MV-4-11 (cell line): ENCODE results near the gene RMP24.
"Not testable (repeated sequence)": the region's sequence is repeated elsewhere in the genome, so short reads cannot be mapped to it uniquely, and the experiment has no call there.

Source experiments
- DNase-seq: peaks from one replicate; lab custom pipeline; 2025; lab: John Stamatoyannopoulos, UW

The RMP24 gene

DNA sequence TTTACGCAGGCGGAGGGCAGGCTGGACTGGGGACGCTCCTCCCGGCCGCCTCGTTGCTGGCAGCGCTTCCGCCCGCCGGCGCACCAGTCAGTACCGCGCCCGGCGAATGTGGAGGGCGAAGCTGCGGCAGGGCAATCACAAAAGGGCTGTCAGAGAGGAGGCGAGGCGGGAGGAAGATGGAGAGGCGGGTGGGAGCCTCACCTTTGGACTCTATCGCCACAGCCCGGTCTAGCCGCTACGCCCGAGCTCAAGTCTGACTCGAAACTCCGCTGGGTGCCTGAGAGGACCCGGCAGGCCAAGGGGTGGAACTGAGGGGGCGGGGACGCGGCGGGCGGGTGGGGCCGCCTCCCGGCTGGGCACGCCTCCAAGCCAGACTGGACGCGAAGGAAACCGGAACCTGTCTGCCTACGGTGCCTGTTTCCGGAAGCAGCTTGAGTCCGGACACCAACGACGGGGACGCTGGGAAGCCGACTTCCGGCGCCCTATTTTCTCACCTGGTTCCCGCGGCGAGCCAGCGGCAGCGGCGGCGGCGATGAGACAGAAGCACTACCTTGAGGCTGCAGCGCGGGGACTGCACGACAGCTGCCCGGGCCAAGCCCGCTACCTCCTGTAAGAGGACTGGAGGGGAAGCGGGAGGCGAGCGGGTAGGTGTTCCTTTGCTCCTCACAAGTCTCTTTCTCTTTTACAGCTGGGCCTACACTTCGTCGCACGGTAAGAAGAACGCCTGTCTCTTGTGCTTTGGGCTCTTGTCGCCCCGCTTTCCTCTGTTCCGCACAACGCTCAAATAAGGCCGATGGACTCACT is at the start of gene RMP24:
Gene RMP24 (plus strand): TSS at position 483 of the 804 bp plus-strand sequence.
- DNase-seq = peak; percentile 88

DNA sequence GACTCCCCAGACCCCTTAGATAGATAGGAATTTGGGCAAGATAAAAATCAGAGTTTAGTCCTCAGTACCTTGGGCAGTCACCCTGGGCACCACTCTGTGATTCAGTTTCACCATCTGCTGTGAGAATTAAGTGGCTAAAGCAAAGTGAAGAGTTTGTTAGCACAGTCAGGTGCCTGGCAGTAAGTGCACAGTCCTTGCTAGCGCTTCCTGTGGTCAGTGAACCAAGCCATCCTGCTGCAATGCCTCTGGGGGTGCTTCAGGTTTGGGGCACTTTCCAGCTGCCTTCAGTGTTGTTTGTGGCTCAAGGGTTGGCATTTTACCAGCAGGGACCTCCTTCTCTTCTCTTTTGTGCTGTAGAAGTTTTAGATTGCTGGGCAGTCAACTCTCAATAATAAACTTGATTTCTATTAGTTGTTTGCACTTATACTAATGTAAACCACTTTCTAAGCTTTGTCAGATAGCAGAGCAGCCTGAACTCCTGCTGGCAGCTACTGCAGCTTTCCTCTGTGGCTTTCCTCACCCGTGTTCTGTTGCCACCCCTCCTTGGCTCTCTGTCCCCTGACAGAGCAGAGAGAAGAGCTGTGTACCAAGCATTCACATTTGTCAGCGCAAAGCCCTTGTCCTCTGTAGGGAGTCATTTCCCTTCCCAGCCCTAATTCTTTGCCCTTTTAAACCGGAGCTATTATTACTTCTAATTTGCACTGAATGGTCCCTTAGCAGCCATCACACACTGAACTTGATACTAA is 48.4 kb upstream of the RMP24 start:
- no peak for DNase-seq

DNA sequence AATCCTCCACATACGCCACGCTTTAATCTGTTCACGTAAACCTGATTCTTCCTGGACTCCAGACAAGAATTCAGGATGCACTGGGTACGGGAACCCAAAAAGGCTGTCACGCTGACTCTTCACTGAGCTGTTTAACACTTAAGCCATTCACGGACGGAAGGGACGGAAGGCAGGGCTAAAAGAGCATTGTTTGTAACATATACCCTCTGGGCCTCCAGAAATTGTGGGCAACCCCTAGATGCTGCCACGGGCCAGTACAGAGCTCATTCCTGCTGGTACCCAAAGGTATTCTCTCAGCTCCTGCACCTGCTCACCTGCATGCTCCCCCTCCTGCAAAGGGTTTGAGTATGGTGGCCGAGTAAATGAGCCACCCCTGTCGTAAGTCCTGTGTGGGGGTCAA is 45.6 kb upstream of the RMP24 start:
- DNase-seq = no peak

DNA sequence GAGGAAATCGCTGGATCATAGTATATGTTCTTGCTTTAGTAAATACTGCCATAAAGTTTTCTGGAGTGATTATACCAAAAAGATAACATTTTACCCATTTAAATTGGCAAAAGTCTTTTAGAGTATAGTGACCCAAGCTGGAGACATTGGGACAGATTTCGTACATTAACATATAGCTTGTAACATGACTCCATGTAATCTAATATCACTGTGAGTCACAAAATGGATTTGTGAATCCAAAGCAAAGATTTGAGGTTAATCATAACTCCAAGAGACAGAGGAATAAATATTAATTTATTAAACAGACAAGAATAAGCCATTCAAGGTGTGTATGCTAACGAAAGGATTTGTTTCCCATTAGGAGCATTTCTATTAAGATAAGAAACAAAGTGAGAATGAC is 45.0 kb upstream of the RMP24 start:
- DNase-seq = no peak

DNA sequence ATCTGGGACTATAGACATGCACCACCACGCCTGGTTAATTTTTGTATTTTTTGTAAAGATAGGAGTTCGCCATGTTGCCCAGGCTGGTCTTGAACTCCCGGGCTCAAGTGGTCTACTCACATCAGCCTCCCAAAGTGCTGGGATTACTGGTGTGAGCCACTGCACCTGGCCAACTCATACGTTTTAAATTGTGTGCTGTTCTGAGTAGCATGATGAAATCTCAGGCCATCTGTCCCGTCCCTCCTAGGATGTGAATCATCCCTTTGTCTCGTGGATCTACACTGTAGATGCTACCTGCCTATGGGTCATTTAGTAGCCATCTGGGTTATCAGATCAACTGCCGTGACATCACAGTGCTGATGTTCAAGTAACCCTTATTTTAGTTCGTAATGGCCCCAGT is 38.5 kb upstream of the RMP24 start:
- DNase-seq = no peak

DNA sequence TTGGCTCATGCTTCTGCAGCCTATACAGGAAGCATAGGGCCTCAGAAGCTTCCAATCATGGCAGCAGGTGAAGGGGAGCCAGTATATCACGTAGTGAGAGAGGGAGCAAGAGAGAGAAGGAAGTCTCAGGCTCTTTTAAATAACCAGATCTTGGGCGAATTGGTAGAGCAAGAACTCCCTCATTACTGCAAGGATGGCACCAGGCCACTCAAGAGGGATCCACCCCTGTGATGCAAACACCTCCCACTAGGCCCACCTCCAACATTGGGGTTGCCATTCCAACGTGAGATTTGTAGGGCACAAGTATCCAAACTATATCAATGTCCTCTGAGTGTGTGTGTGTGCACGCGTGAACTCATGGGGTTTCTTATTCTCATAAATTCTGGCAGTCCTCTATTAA is 37.6 kb upstream of the RMP24 start:
- no peak for DNase-seq

DNA sequence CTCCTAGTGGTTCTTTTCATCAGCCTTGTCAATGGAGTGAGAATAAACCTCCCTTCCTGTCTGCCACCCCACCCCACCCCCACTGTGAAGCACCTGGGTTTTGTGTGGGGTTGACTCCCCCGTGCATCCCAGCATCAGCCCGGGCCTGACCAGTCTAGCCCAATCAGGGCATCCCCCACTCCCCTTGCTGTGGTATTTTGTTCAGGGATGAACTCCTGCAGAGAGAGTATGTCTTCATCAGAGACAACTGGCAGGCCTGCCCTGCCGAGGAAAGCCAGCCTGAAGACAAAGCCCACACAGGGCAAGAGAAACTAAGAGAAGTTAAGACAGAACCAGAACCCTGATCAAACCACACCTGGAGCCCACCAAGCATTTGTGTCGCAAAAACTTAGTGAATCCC is 36.7 kb upstream of the RMP24 start:
- no peak for DNase-seq

DNA sequence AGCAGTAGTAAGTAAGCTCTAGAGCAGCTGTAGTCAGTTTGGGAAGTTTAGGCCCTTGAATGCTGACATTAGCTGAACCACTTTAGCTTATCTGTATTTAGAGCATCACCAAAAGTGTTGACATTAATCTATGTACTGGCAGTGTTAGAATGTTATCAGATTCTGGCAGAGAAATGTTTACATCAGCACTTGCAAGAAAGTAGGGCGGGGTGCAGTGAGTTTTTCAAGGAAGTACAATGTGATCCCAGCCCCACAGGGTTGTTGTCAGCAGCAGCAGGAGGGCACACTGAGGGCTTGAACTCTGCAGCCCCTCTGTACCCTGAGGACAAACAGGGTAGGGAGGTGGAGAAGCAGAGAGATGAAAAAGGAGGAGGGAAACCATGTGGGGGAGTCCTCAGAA is 35.5 kb upstream of the RMP24 start:
- DNase-seq = no peak

DNA sequence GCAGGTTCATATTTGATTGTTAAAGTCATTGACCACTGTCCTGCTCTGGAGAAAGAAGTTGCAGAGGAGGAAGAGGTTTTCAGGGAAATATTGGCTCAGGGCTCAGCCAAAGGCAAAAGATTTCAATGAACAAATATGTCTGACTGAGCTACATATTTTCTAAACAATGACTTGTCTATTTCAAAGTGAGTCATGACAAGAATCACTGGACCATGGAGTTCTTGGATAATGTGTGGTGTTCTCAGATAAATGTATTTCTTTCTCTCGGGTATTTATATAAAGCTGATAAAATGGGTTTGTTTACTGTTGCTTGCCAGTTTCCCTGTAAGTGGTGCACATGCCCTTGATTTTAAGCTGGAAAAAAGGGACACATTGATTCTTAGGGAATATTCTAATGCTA is 34.3 kb upstream of the RMP24 start:
- no peak for DNase-seq

DNA sequence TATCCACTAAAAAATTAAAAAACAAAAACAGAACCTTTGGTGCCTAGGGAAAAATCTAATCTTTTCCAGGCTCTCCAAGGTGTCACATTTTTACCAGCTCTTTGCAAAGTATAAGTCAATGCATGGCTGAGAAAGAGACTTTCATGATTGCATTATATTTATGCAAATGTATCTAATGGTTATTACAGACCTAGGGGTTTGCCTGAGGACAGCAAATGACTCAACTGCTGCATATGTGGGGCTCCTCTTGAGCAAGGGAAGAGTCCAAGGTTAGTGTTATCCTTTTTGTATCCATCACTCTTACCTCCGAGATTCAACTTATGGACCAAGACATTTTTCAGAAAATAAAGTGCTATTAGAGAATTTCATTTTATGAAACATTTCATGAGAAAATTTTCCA is 33.9 kb upstream of the RMP24 start:
- DNase-seq = no peak

DNA sequence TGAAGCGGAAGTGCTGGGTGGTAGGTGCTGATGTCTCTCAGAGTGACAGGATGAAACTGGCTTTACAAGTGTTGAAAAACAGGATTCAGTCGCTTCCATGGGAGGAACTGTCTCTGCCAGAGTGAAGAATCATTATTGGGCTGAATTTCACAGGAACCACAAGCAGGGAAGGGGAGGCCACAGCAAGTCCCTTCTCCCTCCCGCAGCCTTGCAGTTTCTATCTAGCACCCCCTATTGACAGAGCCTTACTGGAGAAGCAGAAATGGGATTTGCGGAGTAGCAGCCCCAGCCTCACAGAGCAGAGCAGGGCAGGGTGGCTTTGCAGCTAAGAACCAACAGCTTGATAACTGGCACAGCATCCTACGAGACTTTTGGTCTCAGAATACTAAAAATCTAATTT is 33.3 kb upstream of the RMP24 start:
- DNase-seq = peak; percentile 18

DNA sequence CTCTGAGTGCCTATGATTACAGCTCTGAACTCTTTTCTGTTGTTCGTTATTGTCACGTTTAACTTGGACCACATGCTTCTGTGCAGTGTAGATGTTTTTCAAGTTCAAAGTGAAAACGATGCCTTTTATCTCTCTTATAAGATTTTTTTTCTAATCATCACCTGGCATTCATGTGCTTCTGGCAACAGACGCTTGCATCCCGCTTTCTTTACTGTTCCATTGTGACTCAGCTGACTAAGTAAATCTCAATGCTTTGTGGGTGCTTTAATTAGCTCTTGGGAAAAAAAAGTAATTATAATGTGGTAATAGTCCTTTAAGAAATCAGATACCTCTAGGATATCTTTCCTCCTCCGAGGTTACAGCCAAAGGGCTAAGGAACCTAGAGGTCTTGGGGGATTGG is 31.2 kb upstream of the RMP24 start:
- no peak for DNase-seq

DNA sequence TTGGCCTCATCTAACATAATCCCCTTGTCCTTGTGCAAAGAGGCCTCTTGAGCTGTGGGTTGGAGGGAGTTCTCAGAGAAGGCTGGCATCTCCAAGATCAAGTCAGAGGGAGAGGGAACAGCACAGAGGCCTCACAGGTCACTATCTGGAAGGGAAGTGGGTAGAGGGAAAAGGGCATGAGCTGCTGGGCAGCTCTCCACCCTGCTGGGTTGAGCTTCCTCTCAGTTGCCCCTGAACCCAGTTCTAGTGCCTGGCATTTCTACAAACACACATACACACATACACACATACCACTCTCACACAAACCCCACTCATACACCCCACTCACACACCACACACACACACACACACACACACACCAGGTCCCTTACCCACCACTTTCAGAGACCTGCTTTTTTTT is 30.3 kb upstream of the RMP24 start:
- DNase-seq = no peak

DNA sequence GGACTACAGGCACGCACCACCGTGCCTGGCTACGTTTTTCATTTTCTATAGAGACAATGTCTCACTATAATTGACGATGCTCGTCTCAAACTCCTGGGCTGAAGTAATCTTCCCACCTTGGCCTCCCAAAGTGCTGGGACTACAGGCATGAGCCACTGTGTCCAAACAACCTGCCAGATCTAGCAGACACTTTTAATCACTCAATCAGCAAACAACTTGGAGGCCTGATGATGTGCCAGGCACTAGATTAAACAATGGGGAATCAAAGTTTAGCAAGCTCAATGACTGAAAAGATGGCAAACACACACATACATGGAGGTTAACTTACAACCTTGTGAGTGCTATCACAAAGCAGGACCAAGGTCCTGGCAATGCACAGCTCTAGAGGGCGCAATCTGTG is 29.8 kb upstream of the RMP24 start:
- no peak for DNase-seq

DNA sequence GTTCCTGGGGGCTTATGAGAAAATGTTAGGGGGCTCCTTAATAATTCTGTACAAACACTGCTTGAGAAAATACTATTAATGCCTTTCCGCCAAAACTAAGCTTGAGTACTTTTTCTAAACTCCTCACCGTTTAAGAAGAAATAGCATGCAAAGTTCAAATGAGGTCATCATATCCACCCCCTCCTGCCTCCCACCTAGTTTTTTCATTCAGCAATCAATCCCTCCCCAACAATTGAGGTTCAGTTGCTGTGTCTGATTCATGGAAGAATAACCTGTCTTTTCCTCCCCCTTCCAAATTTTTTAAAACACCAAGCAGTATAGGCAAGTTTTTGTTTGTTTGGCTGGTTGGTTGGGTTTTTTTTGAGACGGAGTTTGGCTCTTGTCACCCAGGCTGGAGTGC is 24.4 kb upstream of the RMP24 start:
- DNase-seq = no peak

DNA sequence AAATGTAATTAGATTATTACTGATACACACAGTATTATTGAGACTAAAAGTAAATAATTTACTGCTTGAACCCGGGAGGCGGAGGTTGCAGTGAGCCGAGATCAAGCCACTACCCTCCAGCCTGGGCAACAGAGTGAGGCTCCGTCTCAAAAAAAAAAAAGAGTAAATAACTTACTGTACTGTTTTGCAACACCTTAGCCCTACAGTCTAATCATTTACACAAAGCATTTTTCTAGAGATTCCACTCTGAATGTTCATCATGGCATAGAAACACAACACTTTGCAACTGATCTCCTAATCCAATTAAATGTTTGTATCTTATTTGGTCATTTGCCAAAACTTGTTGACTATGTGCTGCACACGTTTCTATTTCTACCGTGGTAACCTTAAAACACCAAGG is 23.4 kb upstream of the RMP24 start:
- no peak for DNase-seq

DNA sequence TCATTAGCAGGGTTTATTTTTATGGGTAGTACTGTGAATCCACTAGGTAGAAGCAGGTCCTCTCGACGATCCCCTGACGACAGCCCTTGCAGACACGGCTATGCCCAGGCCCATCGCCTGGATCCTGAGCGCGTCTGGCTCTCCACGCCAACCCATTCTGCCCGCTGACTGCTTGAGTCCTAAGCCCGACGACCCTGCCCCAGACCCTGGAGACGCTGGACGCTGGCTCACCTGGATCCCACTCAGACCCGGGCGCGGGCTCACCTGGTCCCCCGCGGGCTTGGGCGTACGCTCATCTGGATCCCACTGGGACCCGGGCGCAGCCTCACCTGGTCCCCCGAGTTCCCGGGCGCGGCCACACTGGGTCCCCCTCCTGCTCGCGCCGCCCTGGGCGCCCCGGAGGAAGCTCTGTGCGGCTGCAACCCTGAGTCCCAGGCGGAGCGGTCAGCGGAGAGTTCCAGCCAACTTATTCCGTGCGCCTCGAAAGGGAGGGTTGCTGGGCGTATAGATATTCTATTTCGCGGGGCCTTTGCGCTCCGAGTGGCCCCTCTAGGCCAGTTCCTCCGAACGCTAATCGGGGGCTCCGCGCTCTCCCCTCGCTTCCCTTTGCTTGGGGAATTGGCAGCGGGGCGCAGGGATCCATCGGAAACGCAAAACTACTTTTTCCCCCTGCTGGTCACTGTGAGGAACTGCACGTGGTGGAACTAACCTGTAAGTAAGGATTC is 22.4 kb upstream of the RMP24 start:
- DNase-seq = peak; percentile 22

DNA sequence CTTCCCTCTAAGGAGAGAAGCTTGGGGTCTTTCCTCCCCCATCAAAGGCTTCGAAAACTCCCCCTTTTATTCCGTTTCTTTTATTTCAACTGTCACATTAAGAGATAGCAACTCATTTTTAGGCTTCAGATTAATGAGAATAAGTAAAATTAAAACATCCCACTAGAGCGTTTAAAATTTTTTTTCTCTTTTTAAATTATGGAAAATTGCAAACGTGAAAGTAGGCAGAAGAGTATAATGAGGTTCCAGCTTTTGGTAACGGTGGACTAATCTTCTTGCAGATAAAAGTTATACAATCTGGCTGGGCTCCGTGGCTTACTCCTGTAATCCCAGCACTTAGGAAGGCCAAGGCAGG is 21.9 kb upstream of the RMP24 start:
- no peak for DNase-seq

DNA sequence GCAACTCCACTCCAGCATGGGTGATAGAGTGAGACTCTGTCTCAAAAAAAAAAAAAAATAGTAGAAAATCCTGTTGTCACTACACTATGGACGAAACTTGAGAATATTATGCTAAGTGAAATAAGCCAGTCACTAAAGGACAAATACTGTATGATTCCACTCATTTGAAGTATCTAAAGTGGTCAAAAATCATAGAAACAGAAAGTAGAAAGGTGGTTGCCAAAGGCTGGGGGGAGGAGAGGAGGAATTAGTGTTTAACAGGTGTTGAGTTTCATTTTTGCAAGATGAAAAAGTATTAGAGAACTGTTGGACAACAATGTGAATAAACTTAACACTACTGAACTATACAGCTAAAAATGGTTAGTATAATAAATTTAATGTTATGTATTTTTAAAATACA is 18.8 kb upstream of the RMP24 start:
- no peak for DNase-seq

DNA sequence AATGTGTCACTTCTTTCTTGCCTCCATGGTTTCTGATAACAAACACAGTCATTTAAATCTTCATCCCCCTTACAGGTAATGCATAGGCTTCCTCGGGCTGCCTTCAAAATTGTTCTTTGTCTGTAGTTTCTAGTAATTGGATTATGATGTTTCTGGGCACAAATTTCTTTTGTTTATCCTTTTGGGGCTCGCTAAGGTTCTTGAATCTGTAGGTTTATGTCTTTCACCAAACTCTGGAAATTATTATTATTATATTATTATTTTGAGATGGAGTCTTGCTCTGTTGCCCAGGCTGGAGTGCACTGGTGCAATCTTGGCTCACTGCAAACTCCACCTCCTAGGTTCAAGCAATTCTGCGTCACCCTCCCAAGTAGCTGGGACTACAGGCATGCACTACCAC is 16.3 kb upstream of the RMP24 start:
- DNase-seq = no peak

DNA sequence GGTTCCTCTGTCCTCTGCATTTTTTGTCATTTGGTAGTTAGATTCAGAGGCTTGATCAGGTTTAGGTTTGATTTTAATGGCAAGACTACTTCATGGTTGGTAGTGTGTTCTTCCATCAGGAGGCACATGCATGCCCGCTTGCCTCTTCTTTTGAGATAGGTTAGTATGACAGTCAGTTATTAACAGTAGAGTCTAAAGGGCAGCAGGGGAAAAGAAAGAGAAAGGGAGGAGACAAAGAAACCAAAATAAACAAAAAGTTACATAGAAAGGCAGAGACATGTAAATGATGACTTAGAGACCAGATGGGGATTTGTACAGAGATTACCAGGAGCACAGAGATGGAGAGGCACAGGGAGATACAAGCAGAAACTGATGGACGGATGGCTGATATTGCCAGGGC is 10.2 kb upstream of the RMP24 start:
- no peak for DNase-seq

DNA sequence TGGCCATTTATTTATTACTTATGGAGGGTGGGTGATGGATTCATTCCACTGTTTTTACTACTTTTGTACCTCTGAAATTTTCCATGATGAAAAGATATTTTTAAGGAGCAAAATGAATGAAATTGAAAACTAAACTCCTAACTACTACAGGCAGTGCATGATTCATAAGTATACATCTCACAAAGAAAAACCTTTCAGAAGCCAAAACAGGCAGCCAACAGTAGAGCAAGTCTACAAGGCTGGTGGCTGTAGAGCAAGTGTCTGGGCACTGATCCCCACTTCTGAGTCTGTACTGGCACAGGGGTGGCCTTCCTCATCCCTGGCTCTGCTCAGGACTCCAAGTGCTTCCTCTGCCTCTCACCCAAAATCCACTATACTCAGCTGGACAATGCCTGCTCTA is 8.2 kb upstream of the RMP24 start:
- DNase-seq = no peak

DNA sequence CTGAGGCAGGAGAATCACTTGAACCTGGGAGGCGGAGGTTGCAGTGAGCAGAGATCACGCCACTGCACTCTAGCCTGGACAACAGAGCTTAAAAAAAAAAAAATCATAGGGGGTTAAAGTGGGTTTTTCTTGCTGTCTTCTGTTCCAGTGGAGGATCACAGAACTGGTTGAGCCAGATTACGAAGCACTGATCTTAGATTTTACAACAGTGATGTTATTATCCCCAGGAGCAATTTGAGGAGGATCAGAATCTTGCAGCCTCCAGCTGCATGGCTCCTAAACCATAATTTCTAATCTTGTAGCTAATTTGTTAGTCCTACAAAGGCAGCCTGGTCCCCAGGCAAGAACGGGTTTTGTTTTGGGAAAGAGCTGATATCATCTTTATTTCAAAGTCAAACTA is 4.6 kb upstream of the RMP24 start:
- DNase-seq = not testable (repeated sequence)
